ENCODE data around the gene PNCK.

GRCh38 chrX:153635788-153636668, 37.6 kb downstream of the PNCK start:
- TF ChIP-seq CTCF (IDR thresholded peaks at IDR 0.05): peak in 3 of 6 experiments; percentile 14 to 30 (median 25)
- TF ChIP-seq POLR2A (IDR thresholded peaks at IDR 0.05): no peak
